ACHN (cell line): Measurements from ENCODE around the gene IFI27L1.

Experiments used
- DNase-seq: peaks from one replicate; pipeline ENCODE4 v3.0.0-alpha.2; 2015
- in situ Hi-C: cut with HindIII; loops from 2 replicates; pipeline ENCODE4 v1.10.0; 2017; ENCODE audit warnings: low sequenced_read_pairs, low pct_ligation_motif_present, low pct_unique_long_range_greater_than_20kb

IFI27L1 gene

DNA sequence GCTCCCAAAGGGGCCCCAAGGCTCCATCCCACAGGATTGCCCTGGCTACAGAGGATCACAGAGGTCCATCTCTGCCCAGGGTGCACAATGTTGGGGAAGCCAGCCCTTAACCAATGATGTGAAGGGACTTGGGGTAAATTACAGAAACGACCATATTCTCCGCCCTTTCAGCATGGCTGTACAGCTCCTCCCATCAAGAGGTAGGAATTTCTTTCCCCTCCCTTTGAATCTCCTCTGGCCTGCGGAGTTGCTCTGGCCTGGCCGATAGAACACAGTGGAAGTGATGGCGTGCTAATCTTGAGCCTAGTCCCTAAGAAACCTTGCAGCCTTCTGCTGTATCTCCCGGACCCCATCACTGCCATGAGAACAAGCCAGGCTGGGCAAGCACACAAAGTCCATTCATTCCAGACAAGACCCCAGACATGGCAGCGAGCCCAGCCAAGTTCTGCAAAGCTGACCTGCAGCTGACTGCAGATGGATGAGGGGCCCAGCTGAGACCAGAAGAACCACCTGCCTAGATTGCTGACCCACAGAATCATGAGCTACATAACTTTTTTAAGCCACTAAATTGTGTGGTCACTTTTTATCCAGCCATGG, 22.5 kb downstream of the IFI27L1 start:
- in situ Hi-C loops: no loop called here
- DNase-seq: no peak

DNA sequence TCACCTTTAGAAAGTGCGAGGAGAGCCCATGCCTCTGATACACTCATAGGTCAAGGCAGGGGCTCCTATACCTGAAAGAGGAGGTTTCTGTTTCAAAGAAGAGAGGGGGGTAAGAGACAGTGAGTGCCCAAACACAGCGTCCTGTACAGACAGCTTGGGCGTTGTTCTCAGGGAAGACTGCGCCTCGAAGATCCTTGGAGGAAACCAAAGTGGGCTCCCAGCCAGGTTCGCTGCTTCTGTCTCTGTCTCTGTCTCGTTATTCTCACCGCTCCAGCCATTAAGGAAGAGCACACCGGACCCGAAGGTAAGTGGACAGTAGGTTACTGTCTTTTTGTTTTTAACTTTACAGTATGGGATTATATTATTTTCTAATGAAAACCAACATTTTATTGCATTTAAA, 23.6 kb downstream of the IFI27L1 start:
- DNase-seq: no peak
- in situ Hi-C loops: no loop called here

DNA sequence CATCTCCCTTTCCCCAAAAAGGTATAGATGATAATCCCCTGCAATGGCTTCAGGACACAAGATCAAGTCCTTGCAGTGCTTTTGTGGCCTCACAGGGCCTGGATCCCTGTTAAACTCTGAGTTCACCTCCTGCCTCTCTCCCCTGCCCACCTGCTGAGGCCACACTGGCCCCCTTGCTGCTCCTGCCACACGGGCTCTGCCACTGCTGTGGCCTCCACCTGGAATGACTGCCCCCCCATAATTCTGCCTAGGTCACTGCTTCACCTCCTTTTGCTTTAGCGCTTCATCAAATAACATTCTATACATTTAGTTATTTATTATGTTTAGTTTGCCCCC, 28.8 kb downstream of the IFI27L1 start:
- in situ Hi-C loops: no loop called here
- DNase-seq: no peak

DNA sequence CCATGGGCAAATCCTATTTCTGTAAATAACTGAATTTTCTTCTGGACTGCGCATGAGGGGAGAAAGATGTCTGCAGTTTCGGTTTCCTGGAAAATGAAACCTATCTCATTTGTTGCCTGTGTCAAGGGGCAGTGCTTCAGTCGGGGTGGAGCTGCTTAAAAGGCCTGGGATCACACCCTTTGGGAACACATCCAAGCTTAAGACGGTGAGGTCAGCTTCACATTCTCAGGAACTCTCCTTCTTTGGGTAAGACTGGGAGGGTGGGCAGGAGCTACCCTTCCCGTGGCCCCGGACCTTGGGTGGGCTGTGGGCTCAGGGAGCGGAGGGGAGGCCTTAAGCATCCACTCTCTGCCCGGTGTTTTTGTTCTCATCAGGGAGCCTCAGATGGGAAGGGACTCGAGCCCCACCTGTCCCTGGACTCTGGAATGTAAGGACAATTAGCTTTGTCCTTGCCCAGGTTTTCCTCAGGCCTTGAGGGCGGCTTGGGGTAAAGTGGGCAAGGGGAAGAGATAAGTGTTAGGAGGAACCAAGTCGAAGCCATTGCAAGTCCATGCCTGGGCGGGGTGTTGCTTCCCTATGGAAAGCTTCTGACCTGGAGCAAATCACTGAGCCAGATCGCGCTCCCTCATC, 29.6 kb downstream of the IFI27L1 start, which contains the start of gene IFI27:
TSS of gene IFI27 (plus strand) at position 185 of the 630 bp plus-strand sequence.
- DNase-seq: peak; percentile 21
- in situ Hi-C loops: no loop called here

DNA sequence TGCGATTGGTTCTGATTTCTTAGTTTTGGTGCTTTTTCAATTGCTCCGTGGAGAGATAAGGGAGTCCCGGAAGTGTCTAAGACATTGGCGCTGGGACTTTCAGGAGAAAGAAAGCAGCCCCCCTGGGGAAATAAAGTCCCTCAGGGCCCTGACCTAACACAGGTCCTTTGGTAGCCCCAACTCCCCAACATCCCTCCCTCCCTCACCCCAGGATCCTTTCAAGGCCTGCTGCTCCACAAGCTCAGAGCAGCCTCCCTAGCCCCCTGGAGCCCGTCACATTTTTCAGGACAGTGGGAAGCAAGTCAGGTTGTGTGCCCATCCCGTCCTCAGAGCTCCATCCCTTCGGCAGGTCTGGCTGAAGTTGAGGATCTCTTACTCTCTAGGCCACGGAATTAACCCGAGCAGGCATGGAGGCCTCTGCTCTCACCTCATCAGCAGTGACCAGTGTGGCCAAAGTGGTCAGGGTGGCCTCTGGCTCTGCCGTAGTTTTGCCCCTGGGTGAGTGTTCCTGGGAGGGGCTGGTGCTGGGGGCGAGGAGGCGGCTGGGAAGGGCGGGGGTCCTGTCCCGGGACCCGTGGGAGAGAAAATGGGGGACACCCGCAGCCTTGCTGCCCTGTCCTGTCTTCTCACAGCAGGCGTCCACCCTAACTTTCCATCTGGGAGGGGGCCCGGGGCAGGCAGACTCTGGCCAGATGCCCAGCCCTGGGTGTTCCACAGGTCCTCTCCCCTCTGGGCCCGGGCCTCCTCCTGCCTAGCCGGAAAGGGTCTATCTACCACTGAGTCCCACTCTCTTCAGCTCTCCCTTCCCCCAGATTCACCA, 30.4 kb downstream of the IFI27L1 start:
- in situ Hi-C loops: no loop called here
- no peak for DNase-seq

DNA sequence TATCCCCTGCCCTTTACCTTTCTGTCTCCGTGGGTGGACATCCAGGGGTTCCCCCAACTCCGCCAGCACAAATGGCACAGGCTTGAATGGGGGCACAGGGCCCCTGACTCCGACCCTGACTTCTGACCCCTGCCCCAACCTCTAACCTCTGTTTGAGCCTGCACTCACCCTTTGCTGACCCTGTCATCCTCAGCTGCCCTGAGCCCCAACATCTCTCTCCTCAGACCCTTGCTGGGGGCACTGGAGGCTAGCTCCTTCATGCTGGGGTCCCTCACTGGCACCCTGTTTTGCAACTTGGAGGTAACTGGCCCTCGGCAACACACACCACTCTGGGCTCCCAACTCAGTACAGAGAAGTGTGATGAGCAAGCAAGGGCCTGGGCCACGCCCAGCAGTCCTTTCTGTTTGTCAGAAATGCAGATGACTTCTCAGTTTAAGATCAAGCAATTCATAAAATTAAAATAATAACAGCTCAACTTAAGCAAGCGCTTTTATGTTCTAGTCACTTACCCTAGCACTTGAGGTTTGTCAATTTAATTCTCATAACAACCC, 31.5 kb downstream of the IFI27L1 start:
- DNase-seq: no peak
- in situ Hi-C loops: no loop called here

DNA sequence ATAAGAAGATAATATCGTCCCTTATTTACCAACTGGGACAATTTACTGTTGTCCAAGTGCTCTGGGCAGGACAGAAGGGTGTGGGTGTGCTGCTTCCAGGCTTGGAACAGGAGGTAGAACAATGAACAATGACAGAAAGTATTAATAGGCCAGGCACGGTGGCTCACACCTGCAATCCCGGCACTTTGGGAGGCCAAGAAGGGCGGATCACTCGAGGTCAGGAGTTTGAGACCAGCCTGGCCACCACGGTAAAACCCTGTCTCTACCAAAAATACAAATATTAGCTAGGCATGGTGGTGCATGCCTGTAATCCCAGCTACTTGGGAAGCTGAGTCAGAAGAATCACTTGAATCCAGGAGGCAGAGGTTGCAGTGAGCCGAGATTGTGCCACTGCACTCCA, 32.0 kb downstream of the IFI27L1 start:
- in situ Hi-C loops: no loop called here
- no peak for DNase-seq

DNA sequence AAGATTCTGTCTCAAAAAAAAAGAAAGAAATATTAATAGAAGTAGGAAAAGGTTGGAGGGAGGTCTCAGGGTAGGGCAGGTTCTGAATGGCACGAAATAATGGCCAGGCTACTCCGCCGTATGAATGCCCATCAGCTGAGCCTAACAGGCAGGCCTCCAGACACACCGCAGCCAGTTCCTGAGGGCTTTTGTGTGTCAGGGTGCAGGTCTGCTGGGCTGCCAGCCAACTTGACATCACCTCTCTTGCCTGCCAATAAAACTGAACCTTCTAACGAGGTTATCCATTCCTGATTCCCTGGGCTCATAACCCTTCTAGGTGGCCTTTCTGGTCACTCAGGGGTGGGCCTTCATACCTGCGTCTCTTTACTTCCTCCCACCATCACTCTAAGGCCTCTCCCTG, 32.4 kb downstream of the IFI27L1 start:
- in situ Hi-C loops: no loop called here
- no peak for DNase-seq

DNA sequence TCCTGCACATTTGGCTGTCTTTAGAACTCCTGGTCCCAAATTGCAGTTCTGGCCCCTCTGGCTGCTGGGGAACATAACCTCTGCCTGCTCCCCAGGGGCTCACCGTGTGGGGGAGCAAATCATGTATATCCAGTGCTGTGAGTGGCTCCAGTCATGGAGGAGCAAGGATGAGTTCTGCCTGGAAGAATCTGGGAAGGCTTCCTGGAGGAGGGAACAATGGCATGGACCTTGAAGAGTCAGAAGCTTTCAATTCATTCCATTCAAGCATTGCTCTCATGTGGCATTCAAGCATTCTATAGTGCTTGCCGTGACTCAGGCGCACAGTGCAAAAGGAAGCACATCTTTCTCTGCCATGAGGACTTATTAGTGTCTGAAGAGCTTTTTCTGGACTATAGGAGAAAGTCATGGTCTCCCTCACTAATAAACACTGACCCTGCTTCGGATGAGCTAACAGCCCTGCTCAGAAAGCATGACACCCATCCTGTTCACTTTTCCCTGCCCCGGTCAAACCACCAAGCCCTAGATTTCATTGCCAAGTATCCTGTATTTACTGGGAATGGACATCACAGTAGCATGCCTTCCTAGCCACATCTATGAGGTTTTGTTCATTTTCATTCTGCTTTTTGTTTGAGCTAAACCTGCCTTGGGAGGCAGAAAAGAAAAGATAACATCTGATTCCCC, 32.9 kb downstream of the IFI27L1 start:
- no peak for DNase-seq
- in situ Hi-C loops: no loop called here

DNA sequence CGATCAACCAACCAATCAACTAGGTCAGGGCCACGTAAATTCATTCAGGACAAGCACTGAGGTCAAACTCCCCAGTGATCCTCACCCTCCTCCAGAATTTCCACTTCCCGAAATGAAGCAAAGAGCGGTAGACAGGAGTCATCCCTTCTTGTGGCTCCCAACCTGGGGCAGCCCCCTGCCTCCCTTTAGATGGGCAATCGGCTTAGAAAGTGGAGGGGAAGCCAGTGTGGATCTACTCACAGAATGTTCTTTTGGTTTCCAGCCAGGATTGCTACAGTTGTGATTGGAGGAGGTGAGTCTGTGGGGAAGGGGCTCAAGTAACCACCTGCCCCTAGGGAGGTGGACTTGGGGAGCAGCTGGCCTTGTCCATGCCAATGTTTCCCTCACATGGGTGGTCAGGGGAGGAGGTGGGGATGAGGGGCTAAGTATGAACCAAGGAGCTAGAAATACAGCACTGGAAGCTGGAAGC, 33.5 kb downstream of the IFI27L1 start:
- in situ Hi-C loops: no loop called here
- DNase-seq: no peak

DNA sequence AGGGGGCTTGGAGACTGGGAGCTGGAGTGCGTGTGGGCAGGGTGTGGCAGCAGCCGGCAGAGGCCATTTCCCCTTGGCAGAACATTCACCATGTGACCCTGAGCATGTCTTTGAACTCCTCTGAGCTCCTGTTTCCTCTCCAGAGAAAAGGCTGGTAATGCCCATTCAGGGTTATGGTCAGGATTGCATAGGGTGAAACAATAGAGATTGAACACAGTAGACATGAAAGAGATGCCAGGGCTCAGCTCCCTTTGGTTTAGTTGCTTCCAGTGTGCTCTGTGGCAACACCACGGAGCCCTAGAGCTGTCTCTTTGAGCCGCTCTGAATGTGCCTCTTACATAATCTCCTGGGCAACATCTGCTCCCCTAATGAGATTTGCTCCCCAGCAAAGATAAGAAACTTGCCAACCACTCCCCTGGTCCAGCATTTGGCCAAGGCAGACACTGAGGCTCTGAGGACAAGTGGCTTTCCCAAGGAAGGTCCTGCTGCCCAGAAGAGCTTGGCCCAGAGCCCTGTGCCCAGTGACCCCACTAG, 34.0 kb downstream of the IFI27L1 start:
- in situ Hi-C loops: no loop called here
- no peak for DNase-seq

DNA sequence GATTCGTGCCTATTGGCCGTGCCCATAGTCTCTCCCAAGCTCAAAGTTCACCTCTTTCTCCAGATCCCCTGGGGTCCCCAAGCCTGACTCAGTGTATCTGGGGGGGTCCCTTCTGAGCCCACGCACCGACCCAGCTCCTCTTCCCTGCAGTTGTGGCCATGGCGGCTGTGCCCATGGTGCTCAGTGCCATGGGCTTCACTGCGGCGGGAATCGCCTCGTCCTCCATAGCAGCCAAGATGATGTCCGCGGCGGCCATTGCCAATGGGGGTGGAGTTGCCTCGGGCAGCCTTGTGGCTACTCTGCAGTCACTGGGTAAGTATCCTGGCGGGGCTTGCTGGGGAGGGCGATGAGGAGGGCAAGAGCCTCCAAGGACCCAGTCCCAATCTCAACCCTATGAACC, 34.5 kb downstream of the IFI27L1 start:
- in situ Hi-C loops: no loop called here
- no peak for DNase-seq

DNA sequence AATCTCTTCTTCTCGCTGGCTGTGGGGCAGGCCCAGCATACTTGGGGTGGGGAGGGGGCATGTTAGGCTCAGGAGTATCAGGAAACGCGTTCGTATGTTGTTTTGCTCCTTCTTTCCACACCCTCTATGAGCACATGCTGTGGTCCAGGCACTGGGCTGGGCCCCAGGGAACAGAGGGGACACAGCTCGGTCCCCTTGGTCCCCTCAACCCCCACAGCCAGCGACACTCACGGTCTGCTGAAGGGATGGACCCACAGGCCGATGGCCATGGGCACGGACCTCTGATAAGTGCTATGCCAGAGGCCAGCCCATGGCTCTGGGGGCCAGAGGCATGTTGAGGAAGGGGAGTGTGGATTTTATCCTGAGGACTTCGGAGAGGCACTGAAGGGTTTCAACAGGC, 35.6 kb downstream of the IFI27L1 start:
- DNase-seq: no peak
- in situ Hi-C loops: no loop called here

DNA sequence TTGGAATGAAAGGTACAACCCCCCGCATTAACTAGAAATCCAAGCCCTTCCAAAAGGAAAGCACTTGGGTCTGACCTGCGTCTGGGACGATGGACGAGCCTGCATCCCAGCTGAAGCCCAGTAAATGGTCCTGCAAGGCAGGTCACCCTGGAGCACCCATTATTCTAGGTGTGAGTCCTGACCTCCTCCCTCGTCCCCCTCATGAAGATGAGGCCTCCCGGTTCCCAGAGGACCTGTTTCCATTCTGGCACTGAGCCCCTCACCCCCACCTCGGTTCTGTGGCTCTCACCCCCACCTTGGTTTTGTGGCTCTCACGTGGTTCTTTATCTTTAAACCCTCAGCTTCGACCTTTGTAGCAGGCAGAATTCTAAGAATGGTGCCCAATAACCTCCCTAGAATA, 36.7 kb downstream of the IFI27L1 start:
- in situ Hi-C loops: no loop called here
- DNase-seq: no peak

DNA sequence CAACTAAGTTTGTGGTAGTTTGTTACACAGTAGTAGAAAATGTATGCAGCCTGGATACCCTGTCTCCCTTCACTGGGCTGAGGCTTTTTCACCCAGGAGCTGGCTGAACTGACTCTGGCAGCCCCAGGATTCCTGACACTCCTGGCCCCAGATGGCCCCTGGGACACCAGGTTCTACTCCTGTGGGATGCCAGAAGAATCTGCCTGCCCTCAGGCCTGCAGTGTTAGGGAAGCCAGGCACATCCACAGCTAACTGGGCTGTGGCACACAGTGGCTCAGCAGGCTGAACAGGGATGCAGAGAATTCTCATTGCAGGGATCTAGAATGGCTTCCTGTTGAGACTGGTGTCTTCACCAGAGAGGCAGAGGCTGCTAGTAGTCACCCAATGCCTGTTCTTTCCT, 38.0 kb downstream of the IFI27L1 start:
- in situ Hi-C loops: no loop called here
- no peak for DNase-seq

DNA sequence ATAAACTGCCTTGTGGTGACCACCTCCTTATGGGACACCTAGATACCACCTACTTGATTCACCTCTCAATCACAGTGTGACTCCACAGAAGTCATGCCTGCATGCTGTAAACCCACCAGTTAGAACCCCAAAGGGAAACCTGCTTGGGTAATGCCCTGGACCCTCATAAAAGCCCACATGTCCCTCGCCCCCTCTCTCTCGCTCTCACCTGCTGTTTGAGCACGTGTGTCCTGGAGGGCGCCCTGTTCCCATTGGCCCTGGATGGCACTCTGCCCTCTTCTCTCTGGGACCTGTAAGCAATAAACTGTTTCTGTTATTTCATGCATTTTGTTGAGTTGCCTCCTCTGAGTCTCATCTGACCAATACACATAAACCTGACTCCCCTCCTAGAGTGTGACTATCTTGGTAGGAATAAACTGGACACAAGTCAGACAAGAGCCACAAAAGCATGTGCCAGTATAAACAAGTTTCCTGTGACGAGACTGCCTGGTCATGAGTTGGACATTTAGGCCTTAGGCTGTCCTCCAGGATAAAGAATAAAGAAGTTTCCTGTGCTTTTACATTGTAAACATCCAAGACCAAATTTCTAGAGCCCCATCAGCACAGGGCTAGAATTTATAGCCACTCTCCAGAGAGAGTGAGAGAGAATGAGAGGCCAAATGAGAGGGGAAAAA, 39.7 kb downstream of the IFI27L1 start:
- no peak for DNase-seq
- in situ Hi-C loops: no loop called here

DNA sequence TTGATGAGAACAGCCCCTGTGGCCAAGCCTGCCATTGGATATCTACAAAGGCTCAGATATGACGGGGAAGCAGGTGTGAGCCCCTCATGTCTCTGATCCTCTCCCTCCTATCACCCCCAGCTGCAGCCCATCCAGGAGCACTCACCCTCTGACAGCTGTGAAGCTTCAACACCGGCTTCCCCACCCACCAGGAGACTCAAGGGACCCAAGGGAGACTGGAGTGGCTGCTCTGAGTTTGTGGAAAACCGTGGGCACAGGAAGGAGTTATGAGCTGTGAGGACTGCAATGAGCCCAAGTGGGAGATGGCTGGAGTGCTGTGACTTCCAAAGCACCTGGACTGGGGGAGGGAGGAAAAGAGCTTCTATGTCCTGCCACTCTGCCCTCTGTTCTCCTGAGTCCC, 40.4 kb downstream of the IFI27L1 start:
- in situ Hi-C loops: no loop called here
- no peak for DNase-seq

DNA sequence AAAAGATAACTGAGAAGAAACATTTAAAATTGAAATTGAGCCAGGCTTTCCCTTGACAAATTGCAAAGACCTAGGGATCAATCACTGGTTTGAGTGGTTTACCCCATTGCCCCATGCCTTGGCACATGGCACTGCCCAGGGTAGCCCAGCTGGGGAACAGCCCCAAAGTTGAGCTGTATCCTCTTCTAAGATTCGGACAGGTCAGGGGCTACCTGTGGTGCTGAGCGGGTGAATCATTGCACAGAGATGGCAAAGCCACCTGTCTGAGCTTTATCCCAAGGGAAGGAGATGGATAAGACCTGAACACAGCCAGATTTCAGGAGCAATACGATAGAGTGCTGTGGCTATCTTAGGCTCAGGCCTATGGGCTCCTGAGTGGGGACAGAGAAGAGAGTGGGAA, 41.3 kb downstream of the IFI27L1 start:
- no peak for DNase-seq
- in situ Hi-C loops: no loop called here
